LoVo (cell line): ENCODE results near the gene RAB6B.
"Not testable (repeated sequence)": the region's sequence is repeated elsewhere in the genome, so short reads cannot be mapped to it uniquely, and the experiment has no call there.

Source experiments
- DNase-seq: peaks from one replicate; pipeline ENCODE4 v3.0.0-alpha.2; 2016; ENCODE audit warnings: low spot score

Gene RAB6B

DNA sequence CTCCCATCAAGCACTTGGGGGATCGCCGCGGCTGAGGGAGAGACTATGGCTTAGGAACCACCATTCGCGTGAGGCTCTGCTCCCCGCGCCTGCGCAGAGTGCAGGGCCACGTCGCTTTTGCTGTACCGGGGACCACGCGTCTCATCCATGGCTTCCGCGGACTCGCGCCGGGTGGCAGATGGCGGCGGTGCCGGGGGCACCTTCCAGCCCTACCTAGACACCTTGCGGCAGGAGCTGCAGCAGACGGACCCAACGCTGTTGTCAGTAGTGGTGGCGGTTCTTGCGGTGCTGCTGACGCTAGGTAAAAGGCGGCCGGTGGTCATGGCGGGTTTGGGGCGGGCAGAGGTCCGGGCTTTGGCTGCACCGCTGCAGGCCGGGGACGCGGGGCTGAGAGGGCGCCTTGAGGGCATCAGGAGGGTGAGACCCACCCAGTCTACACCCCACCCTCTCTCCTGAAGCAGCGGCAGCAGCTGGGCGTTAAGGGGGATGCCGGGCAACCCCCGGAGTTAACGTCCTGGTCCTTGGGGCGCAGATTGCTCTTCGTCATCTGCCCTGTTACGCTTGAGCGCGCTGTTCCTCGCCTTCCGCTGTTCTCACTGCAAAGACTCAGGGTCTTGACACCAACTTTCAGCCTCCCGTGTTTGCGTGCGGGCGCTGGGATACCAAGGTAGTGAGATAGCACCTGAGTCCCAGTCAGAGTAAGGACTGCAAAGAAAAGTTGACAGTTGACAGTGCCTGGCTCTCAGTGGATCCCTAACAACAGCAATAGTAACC lies 89.8 kb downstream of the RAB6B start, which contains the start of gene SRPRB:
TSS of gene SRPRB (plus strand) at position 114 of the 774 bp plus-strand sequence. CDS start at position 148, 34 bp downstream.
- peak; percentile 95 for DNase-seq

GRCh38 chr3:133805384-133805701 lies 90.3 kb downstream of the RAB6B start:
- DNase-seq: no peak

DNA sequence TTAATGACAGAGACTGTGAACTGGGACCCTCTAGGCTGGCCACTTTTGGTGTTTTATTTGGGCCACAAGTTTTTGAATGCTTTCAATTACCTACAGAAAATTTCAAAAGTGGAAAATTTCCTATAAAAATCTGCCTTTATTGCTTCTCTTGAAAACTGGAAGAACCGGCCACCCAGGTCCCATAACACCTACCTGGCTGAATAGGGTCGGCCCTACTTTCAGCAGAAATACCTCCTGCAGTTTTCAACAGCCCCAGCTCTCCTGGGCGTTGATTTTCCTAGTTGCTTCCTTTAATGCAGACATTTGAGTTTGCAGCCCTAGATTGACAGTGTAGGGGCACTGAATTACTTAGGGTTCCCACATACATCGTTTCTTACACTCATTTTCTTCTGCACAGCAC lies 90.8 kb downstream of the RAB6B start:
- no peak for DNase-seq

DNA sequence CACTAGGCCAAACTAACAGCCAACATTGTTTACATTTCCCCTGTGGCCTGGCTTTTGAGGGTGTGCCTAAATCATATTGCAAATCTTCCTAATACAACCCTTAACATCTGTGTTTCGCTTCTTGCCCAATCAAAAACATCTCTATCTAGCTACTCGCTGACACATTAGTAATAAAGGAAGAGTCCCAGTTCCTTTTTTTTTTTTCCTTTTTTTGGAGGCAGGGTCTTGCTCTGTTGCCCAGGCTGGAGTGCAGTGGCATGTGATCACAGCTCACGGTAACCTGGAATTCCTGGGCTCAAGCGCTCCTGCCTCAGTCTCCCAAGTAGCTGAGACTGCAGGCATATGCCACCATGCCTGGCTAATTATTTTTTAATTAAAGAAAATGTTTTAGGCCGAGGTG lies 92.2 kb downstream of the RAB6B start:
- no peak for DNase-seq

- DNase-seq: peak; percentile 9
Measured at GRCh38 chr3:133799794-133800585, 95.7 kb downstream of the RAB6B start.

- peak; percentile 27 for DNase-seq
Measured at GRCh38 chr3:133797396-133798105, 98.1 kb downstream of the RAB6B start.

DNA sequence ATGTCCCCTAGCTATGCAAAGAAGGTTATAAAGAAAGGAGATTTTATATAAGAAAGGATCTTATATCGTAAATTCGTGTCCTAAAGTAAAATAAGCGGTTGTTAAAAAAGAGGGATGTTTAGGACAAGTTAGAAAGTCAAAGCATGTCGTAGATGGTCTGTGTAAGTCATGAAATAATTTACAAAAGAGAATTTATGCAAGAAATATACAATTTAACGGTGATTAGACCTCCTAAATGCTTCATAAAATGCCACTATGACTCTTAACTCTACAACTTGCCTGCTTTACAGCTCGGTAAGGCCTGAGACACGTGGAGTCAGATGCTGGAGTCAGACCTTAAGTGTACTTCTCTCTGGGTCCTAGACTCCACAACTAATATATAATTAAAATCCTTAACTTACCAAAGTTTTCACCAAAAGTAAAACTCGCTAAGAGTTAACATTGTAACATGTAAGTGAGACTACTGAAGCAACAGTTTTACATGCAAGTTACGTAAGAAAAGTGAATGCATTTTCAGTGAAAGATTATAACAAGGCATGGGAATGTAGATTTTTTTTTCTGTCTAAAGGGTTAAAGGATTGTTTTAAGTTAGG lies 103.4 kb downstream of the RAB6B start:
- DNase-seq: no peak

DNA sequence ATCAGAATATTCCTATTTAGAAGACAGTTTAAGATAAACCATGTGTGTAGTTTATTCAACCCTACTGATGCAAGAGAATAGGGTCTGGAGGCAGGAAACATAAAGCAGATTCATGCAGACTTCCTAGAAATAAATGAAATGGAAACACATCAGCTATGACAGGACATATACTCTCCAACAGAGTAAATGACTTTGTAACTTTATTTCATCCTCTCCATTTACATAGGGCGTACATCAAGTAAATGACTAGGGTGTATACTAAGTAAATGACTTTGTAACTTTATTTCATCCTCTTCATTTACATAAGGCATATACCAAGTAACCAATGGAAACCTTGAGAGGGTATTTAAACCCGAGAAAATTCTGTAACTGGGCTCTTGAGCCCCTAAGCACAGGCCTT lies 107.7 kb downstream of the RAB6B start:
- DNase-seq: no peak

GRCh38 chr3:133783762-133784161 lies 111.9 kb downstream of the RAB6B start:
- no peak for DNase-seq

- DNase-seq: no peak
Measured at GRCh38 chr3:133782454-133782853, 113.2 kb downstream of the RAB6B start.

- DNase-seq: no peak
Measured at GRCh38 chr3:133781570-133781969, 114.1 kb downstream of the RAB6B start.

- DNase-seq: not testable (repeated sequence)
Measured at GRCh38 chr3:133780756-133781155, 114.9 kb downstream of the RAB6B start.

DNA sequence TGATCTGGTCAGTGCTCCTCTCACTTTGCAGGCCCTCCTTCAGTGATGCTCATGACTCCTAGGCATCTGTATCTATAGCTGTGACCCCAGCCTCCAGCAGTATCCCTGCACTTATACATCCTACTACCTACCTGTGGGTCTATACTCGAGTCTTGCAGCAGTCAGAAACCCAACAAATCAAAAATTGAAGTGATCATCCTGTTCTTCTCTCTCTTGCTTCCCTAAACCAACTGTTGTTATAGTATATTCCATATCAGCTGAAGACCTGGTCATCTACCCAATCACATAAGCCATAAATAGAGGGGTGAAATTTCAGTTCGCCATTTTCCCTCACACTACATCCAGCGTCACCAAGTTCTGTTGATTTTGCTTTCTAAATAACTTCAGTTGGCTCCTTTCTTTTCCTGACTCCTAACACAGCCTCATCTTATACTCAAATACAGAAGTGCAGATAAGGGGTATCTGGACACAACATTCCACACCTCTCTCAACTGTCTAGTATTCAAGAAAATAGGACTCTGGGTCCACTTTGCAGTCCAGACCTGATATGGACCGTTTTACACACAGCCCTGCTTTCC lies 116.0 kb downstream of the RAB6B start:
- no peak for DNase-seq

- no peak for DNase-seq
Measured at GRCh38 chr3:133777807-133778568, 117.7 kb downstream of the RAB6B start.

GRCh38 chr3:133776794-133777438 lies 118.8 kb downstream of the RAB6B start:
- no peak for DNase-seq

DNA sequence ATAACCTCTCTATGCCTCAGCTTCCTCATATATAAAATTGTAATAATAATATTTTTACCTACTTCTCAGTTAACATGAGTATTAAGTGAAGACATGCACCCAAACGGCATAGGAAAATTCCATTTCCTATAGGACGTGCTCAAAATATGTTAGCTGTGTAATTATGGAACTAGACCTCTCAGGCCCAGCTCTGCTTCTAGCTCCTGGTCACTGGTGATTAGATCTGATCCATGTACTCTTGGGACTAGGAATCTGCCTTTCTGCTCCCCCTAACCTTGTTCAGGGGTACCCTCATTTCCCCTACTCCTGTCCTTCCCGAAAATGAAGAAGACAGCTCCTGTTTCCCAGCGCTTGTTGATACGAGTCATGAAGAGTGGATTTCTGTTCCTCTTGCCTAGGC lies 119.8 kb downstream of the RAB6B start:
- no peak for DNase-seq

DNA sequence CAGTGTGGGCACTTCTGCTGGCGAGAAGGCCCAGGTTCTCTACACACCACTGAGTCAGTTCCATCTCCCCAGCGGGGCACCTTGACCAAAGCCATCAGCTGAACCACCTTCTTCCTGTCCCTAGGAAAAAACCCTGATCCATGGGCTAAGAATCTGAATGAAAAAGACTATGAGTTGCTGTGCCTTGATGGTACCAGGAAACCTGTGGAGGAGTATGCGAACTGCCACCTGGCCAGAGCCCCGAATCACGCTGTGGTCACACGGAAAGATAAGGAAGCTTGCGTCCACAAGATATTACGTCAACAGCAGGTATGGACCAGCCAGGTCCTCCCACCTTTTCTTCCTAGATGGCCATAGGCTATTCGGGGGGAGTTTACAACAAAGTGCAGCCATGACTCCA lies 120.4 kb downstream of the RAB6B start:
- DNase-seq: no peak
